Measurements from ENCODE around the gene LCE1F. TPM values are rescaled to one million over a fixed set of nuclear protein-coding genes. Genes with fewer than 3 reads are reported as not detected.

LCE1F gene
- total RNA-seq, 1 experiment from 2014 or later = not detected

GRCh38 chr1:152783095-152783494 lies 8.2 kb downstream of the LCE1F start:
- CTCF ChIA-PET = no interaction called here
- H3K79me2 ChIP-seq (ENCODE audit: insufficient read depth, low read length) = no peaks in the 10 kb centered on the region
- DNase-seq (ENCODE audit: low read depth, low spot score) (no peak), ATAC-seq (no peak)
- no TSS peak for BruUV-seq (replicated peaks)
- no peaks in the 10 kb centered on the region for H3K9me2 ChIP-seq (ENCODE audit: insufficient read depth)
- intact Hi-C loops (cut with micrococcal nuclease) = no loop called here
- no peak overlapping the region for H2AFZ ChIP-seq (ENCODE audit: low read depth, low read length, poor library complexity, severe bottlenecking)
- H3K9me3 ChIP-seq (ENCODE audit: control insufficient read depth in 1 of 2, insufficient read depth in 1 of 2, low read depth in 1 of 2, low read length in 2 of 2) = no peaks in the 10 kb centered on the region
- TF ChIP-seq ZBTB33 (IDR thresholded peaks at IDR 0.05; ENCODE audit: extremely low read depth, insufficient replicate concordance, low read length) (no peak), SP1 (IDR thresholded peaks at IDR 0.05; ENCODE audit: low read depth) (no peak), CBX3 (IDR thresholded peaks at IDR 0.05; ENCODE audit: low read depth) (no peak), FOSL1 (IDR thresholded peaks at IDR 0.05; ENCODE audit: low read depth) (no peak), ZFX (IDR thresholded peaks at IDR 0.05) (no peak), CTCF (IDR thresholded peaks at IDR 0.05 in 2 of 3, conservative IDR thresholded peaks at IDR 0.05 in 1 of 3; ENCODE audit: borderline replicate concordance in 1 of 3, insufficient read depth in 1 of 3, low read depth in 2 of 3, low read length in 2 of 3) (no peak), YY1 (IDR thresholded peaks at IDR 0.05; ENCODE audit: extremely low read depth, insufficient replicate concordance, low read depth, low read length) (no peak), EZH2 (IDR thresholded peaks at IDR 0.05) (no peak), CEBPB (IDR thresholded peaks at IDR 0.05; ENCODE audit: low read depth) (no peak), ZNF274 (IDR thresholded peaks at IDR 0.05; ENCODE audit: low read depth, low read length) (no peak), RAD21 (IDR thresholded peaks at IDR 0.05; ENCODE audit: low read depth) (no peak), TCF7L2 (IDR thresholded peaks at IDR 0.05; ENCODE audit: borderline replicate concordance, extremely low read depth, insufficient read depth, insufficient read length) (no peak), SRF (IDR thresholded peaks at IDR 0.05; ENCODE audit: low read depth) (no peak), SIN3A (IDR thresholded peaks at IDR 0.05; ENCODE audit: low read depth) (no peak), ATF3 (IDR thresholded peaks at IDR 0.05) (no peak), ELF1 (IDR thresholded peaks at IDR 0.05; ENCODE audit: borderline replicate concordance, low read depth) (no peak), MAX (IDR thresholded peaks at IDR 0.05) (no peak), EZH2phosphoT487 (IDR thresholded peaks at IDR 0.05; ENCODE audit: borderline replicate concordance) (no peak), EGR1 (IDR thresholded peaks at IDR 0.05; ENCODE audit: low read depth) (no peak), JUND (IDR thresholded peaks at IDR 0.05) (no peak)
- RAD21 ChIA-PET (ENCODE audit: low non-redundant PET in 1 of 2, low total read pairs in 2 of 2, uncharacterized antibody in 2 of 2, unreplicated experiment in 2 of 2) = no interaction called here
- no peak overlapping the region for H3K27ac ChIP-seq (ENCODE audit: low read depth, low read length)
- no peak overlapping the region for H3K4me3 ChIP-seq (replicated peaks in 1 of 2; ENCODE audit: low read depth in 1 of 2, low read length in 2 of 2)
- no peaks in the 10 kb centered on the region for H3K4me1 ChIP-seq (ENCODE audit: control insufficient read depth in 1 of 2, insufficient read depth in 2 of 2, low read length in 2 of 2)
- peaks cover 23% of the 10 kb centered on the region for H3K27me3 ChIP-seq (ENCODE audit: insufficient read depth, low read length)
- no peaks in the 10 kb centered on the region for H3K36me3 ChIP-seq (ENCODE audit: control insufficient read depth in 1 of 2, insufficient read depth in 2 of 2, low read length in 2 of 2)
- H3K9ac ChIP-seq (ENCODE audit: low read length) = no peak overlapping the region
- no peak overlapping the region for H3K4me2 ChIP-seq (ENCODE audit: low read length)
- POLR2A ChIA-PET = no interaction called here
- H4K20me1 ChIP-seq (ENCODE audit: insufficient read depth) = no peaks in the 10 kb centered on the region
